ENCODE results near the gene EPHA4.

DNA sequence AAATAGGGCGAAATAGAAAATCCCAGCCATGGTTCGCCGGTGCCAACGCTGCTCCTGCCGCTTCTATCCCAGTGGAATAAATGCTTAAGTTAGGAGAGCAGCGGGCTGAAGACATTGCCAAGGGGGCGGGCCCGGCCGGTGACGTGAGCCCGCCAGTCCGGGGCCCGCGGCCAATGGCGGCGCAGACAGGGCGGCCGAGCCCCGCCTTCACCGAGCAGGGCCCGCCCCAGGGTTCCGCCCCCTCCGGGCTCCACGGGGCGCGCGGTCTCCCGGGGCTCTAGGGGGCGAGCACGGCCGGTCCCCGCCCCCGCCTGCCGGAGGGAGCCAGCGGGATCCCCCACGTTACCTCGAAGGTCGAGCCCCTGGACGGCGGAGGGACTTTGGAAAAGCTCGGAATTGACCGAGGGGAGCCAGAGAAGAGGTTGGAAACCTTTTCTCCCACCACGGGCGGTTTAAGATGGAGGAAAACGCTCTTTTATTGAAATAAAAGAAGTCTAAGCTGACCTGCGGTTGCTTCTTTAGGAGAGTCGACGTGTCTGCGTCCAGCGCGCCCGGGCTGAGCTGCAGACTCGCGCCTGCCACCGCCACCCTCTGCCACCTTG is at the start of gene EPHA4:
- TF ChIP-seq TAF1 (conservative IDR thresholded peaks at IDR 0.05) (peak; percentile 31), CTCF (IDR thresholded peaks at IDR 0.05; ENCODE audit: low read depth, low read length, missing input control) (no peak), REST (IDR thresholded peaks at IDR 0.05) (peak; percentile 84), ATF3 (IDR thresholded peaks at IDR 0.05) (no peak), ZBTB33 (IDR thresholded peaks at IDR 0.05) (no peak), SP1 (IDR thresholded peaks at IDR 0.05) (peak; percentile 25), NR2F2 (IDR thresholded peaks at IDR 0.05) (no peak), RXRA (IDR thresholded peaks at IDR 0.05) (no peak)

Data from liver (tissue), 3 donors.